ENCODE measurements around the gene GPR37.

DNA sequence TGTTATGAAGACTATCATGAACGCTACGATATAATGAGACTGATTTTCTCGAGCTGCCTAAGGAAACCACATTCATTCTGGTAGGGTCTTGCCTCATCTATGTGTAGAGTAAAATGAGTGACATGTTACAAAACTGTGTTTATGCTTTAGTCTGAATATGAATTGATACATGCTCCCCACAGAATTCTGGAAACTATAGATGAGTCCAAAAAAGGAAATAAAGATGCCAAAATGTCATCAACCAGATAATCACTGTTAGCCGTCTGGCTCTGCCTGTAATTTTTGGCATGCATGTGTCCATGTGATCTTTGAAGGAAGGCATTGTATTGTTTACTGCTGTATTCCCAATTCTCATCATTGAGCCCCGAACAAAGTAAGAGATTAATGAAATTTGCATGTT, 42.6 kb upstream of the GPR37 start:
- TF ChIP-seq, protein P1, sequence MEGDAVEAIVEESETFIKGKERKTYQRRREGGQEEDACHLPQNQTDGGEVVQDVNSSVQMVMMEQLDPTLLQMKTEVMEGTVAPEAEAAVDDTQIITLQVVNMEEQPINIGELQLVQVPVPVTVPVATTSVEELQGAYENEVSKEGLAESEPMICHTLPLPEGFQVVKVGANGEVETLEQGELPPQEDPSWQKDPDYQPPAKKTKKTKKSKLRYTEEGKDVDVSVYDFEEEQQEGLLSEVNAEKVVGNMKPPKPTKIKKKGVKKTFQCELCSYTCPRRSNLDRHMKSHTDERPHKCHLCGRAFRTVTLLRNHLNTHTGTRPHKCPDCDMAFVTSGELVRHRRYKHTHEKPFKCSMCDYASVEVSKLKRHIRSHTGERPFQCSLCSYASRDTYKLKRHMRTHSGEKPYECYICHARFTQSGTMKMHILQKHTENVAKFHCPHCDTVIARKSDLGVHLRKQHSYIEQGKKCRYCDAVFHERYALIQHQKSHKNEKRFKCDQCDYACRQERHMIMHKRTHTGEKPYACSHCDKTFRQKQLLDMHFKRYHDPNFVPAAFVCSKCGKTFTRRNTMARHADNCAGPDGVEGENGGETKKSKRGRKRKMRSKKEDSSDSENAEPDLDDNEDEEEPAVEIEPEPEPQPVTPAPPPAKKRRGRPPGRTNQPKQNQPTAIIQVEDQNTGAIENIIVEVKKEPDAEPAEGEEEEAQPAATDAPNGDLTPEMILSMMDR (conservative IDR thresholded peaks at IDR 0.05; ENCODE audit: low read depth, low read length) = no peak
- no peak for TF ChIP-seq EZH2phosphoT487 (IDR thresholded peaks at IDR 0.05; ENCODE audit: borderline replicate concordance, low read length)
- no peak for TF ChIP-seq EZH2 (IDR thresholded peaks at IDR 0.05; ENCODE audit: low read length, unreplicated experiment)
